Ovary (tissue), 3 donors: Measurements from ENCODE around the gene AP1B1.

Experiments
- EP300 ChIP-seq: sonication (generic); formaldehyde crosslinking; IDR thresholded peaks from one replicate; pipeline ENCODE4 v1.6.1; 2017; ENCODE audit warnings: antibody characterized with exemption
- POLR2A ChIP-seq: fragments of 450-650 bp; IDR thresholded peaks from one replicate; pipeline ENCODE4 v1.6.1; 2017; ENCODE audit warnings: antibody characterized with exemption, mild to moderate bottlenecking, moderate library complexity
- TF ChIP-seq, protein P1 (sequence below), 3 donors: fragments of 450-650 bp in 2 of 3; fragments of 200-600 bp in 1 of 3; IDR thresholded peaks; one replicate each; pipeline versions ENCODE4 v1.5.1 to v1.8.0; 2016 to 2022; ENCODE audit warnings: antibody characterized with exemption in 3 of 3, mild to moderate bottlenecking in 1 of 3
- donor health status: DM: no; HTN: no; CAD: no.

DNA sequence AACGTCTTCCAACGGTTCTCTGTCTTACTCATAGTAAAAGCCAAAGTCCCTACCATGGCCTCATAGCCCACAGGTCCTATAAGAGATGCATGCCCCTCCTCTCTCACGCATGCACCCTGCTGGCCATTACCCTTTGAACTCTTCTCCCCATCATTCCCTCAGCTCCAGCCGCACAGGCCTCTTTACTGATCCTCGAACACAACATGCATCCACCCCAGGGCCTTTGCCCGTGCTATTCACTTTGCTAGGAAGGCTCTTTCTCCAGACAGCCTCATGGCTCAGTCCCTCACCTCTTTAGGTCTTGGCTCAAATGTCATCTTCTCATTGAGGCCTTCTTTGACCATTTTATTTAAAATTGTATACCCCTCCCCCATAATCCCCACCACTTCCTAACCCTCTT lies 7.5 kb downstream of the AP1B1 start:
- TF ChIP-seq, protein P1, sequence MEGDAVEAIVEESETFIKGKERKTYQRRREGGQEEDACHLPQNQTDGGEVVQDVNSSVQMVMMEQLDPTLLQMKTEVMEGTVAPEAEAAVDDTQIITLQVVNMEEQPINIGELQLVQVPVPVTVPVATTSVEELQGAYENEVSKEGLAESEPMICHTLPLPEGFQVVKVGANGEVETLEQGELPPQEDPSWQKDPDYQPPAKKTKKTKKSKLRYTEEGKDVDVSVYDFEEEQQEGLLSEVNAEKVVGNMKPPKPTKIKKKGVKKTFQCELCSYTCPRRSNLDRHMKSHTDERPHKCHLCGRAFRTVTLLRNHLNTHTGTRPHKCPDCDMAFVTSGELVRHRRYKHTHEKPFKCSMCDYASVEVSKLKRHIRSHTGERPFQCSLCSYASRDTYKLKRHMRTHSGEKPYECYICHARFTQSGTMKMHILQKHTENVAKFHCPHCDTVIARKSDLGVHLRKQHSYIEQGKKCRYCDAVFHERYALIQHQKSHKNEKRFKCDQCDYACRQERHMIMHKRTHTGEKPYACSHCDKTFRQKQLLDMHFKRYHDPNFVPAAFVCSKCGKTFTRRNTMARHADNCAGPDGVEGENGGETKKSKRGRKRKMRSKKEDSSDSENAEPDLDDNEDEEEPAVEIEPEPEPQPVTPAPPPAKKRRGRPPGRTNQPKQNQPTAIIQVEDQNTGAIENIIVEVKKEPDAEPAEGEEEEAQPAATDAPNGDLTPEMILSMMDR (IDR thresholded peaks at IDR 0.05): no peak
- no peak for TF ChIP-seq POLR2A
- TF ChIP-seq EP300: no peak
